Colonic mucosa (tissue), 4 donors: ENCODE results near the gene DMRTC2. TPM values are rescaled to one million over a fixed set of nuclear protein-coding genes. Genes with fewer than 3 reads are reported as not detected.

ENCODE experiments used
- DNase-seq: peaks from one replicate; pipeline ENCODE4 v3.0.0-alpha.2; 2020
- H3K27ac ChIP-seq: fragments of 200-600 bp; one replicate; pipeline ENCODE4 v1.8.0; 2021
- H3K27me3 ChIP-seq: fragments of 200-600 bp; one replicate; pipeline ENCODE4 v1.8.0; 2021
- H3K36me3 ChIP-seq: fragments of 200-600 bp; one replicate; pipeline ENCODE4 v1.8.0; 2021
- H3K4me1 ChIP-seq: fragments of 200-600 bp; one replicate; pipeline ENCODE4 v1.8.0; 2021; ENCODE audit warnings: mild to moderate bottlenecking
- H3K4me3 ChIP-seq: fragments of 200-600 bp; one replicate; pipeline ENCODE4 v1.8.0; 2021
- H3K9ac ChIP-seq, 2 donors: one replicate each; pipeline ENCODE4 v1.7.0; 2013; ENCODE audit warnings: control low read depth in 2 of 2, low read depth in 2 of 2, low read length in 2 of 2
- H3K9me3 ChIP-seq: fragments of 200-600 bp; one replicate; pipeline ENCODE4 v1.8.0; 2021
- intact Hi-C: fragments of 100-400 bp; cut with DNase I; formaldehyde crosslinking; loops from one replicate; pipeline ENCODE4 v1.14.1; 2022
- total RNA-seq, 2 donors: library from RNA; stranded (reverse); fragmentation: NEBNext Ultra II Directional in 1 of 2; extraction: Animal tissue kit (Norgen Biotek cat#: 25700) in 1 of 2; gene quantifications; one replicate each; pipeline ENCODE4 v1.2.1, GENCODE V29; 2021
- TF ChIP-seq, protein P1 (sequence below): fragments of 200-600 bp; IDR thresholded peaks from one replicate; pipeline ENCODE4 v1.8.0; 2022; ENCODE audit warnings: antibody characterized with exemption, mild to moderate bottlenecking
- donor health status: healthy.
- donor health status: DM: no; HTN: no; CAD: no.
- donor health status: DM: no; HTN: no; CAD: no.

Gene DMRTC2
- total RNA-seq, 2 donors from 2014 or later, result not detected

DNA sequence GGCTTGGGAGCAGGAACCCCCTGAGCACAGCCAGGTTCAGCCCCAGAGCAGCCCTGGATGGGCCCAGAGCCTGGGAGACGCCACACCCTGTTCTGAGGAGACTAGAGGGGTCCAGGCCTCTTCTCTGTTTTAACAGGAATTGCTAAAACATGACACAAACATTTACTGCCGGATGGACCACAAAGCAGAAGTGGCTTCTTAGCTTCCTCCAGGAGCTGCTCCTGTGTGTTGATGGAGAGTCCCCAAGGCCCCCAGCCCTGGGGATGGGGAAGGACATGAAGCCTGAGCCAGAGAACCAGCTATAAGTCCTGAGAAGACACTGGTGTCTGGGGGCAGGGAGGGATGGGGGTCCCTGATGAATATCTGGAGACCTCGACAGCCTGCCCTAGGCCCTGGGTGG lies 33.8 kb upstream of the DMRTC2 start:
- Histone ChIP-seq H3K36me3 (no peaks in the 10 kb centered on the region), H3K27ac (no peak overlapping the region), H3K4me1 (no peaks in the 10 kb centered on the region), H3K4me3 (no peak overlapping the region), H3K9ac (no peak overlapping the region), H3K27me3 (no peaks in the 10 kb centered on the region), H3K9me3 (no peaks in the 10 kb centered on the region)
- intact Hi-C loops, result no loop called here
- TF ChIP-seq, protein P1, sequence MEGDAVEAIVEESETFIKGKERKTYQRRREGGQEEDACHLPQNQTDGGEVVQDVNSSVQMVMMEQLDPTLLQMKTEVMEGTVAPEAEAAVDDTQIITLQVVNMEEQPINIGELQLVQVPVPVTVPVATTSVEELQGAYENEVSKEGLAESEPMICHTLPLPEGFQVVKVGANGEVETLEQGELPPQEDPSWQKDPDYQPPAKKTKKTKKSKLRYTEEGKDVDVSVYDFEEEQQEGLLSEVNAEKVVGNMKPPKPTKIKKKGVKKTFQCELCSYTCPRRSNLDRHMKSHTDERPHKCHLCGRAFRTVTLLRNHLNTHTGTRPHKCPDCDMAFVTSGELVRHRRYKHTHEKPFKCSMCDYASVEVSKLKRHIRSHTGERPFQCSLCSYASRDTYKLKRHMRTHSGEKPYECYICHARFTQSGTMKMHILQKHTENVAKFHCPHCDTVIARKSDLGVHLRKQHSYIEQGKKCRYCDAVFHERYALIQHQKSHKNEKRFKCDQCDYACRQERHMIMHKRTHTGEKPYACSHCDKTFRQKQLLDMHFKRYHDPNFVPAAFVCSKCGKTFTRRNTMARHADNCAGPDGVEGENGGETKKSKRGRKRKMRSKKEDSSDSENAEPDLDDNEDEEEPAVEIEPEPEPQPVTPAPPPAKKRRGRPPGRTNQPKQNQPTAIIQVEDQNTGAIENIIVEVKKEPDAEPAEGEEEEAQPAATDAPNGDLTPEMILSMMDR, result no peak
- no peak for DNase-seq

- intact Hi-C loops, result no loop called here
- no peak overlapping the region for H3K27ac ChIP-seq
- H3K9ac ChIP-seq, result no peak overlapping the region
- no peak for DNase-seq
- no peaks in the 10 kb centered on the region for H3K9me3 ChIP-seq
- no peak overlapping the region for H3K4me3 ChIP-seq
- H3K27me3 ChIP-seq, result no peaks in the 10 kb centered on the region
- TF ChIP-seq, protein P1, result no peak
- H3K4me1 ChIP-seq, result no peaks in the 10 kb centered on the region
- no peaks in the 10 kb centered on the region for H3K36me3 ChIP-seq
Measured at GRCh38 chr19:41811981-41812380, 32.9 kb upstream of the DMRTC2 start.

DNA sequence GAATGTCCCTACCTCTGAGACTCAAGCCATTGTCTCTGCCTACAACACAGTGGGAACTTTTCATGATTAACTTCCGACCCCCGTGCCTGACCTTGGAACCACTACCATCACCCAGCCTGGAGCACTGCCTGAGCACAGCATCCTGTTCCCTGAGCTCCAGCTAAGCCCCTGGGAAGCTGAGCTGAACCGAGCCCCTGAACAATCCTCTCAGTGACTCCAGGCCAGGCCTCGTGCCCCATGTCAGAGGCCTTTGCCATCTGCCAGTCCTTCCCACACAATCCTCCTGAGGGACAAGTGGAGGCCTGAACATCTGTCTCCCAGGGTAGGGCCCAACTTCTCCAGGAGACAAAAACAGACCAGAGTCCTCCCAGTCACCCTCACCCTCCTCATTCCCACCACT lies 30.9 kb upstream of the DMRTC2 start:
- TF ChIP-seq, protein P1, result no peak
- no peaks in the 10 kb centered on the region for H3K27me3 ChIP-seq
- H3K9ac ChIP-seq, result no peak overlapping the region
- H3K4me3 ChIP-seq, result no peak overlapping the region
- no peak overlapping the region for H3K27ac ChIP-seq
- H3K9me3 ChIP-seq, result no peaks in the 10 kb centered on the region
- H3K4me1 ChIP-seq, result no peaks in the 10 kb centered on the region
- intact Hi-C loops, result no loop called here
- DNase-seq, result no peak
- no peaks in the 10 kb centered on the region for H3K36me3 ChIP-seq

DNA sequence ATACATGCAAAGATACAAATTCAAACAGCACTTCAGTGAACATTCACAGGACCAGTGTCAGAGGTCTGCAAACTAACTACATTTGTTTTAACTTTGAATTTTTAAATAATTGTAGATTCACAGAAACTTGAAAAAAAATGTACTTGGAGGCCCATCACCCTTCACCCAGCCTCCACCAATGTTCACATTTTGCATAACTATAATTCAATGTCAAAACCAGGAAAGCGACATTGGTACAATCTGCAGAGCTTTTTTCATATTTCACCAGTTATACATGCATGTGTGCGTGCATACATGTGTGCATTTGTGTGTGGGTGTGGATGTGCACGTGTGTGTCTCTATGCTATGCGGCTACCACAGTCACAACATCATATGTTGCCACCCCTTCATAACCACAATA lies 29.5 kb upstream of the DMRTC2 start:
- TF ChIP-seq, protein P1, result no peak
- Histone ChIP-seq H3K9ac (no peak overlapping the region), H3K36me3 (no peaks in the 10 kb centered on the region), H3K9me3 (no peaks in the 10 kb centered on the region), H3K27ac (no peak overlapping the region), H3K27me3 (no peaks in the 10 kb centered on the region), H3K4me3 (no peak overlapping the region), H3K4me1 (no peaks in the 10 kb centered on the region)
- DNase-seq, result no peak
- intact Hi-C loops, result no loop called here

GRCh38 chr19:41816761-41817160 lies 28.1 kb upstream of the DMRTC2 start:
- intact Hi-C loops, result no loop called here
- no peak for DNase-seq

More at GRCh38 chr19:41816761-41817160, 28.1 kb upstream of the DMRTC2 start:
- H3K27me3 ChIP-seq, result no peaks in the 10 kb centered on the region
- no peaks in the 10 kb centered on the region for H3K4me1 ChIP-seq
- H3K9me3 ChIP-seq, result no peaks in the 10 kb centered on the region
- H3K4me3 ChIP-seq, result no peak overlapping the region
- TF ChIP-seq, protein P1, result no peak
- no peak overlapping the region for H3K27ac ChIP-seq
- no peak overlapping the region for H3K9ac ChIP-seq
- H3K36me3 ChIP-seq, result no peaks in the 10 kb centered on the region
